SU-DHL-6 (cell line): Measurements from ENCODE around the gene ZNF672.
"Not testable (repeated sequence)": the region's sequence is repeated elsewhere in the genome, so short reads cannot be mapped to it uniquely, and the experiment has no call there.

Source experiments
- H2AFZ ChIP-seq: fragments of 200-600 bp; sonication (generic); 2 replicates; pipeline ENCODE4 v1.6.1; 2014; ENCODE audit warnings: low read depth, mild to moderate bottlenecking, moderate library complexity, mixed read lengths, antibody characterized with exemption, low read length; ENCODE audit not compliant: severe bottlenecking
- H3F3A ChIP-seq: fragments of 200-600 bp; shearing (Covaris generic); 2 replicates; pipeline ENCODE4 v1.6.0; 2016; ENCODE audit warnings: antibody characterized with exemption, mild to moderate bottlenecking; ENCODE audit not compliant: insufficient read depth
- H3K27ac ChIP-seq: fragments of 200-600 bp; sonication (generic); 2 replicates; pipeline ENCODE4 v1.5.1; 2016; ENCODE audit warnings: low read depth, mild to moderate bottlenecking, low read length, moderate library complexity, mixed read lengths
- H3K27me3 ChIP-seq: fragments of 200-600 bp; sonication (generic), shearing (Covaris generic); 2 replicates; pipeline ENCODE4 v1.6.0; 2014; ENCODE audit warnings: mild to moderate bottlenecking, low read length
- H3K36me3 ChIP-seq: fragments of 200-600 bp; sonication (generic); 2 replicates; pipeline ENCODE4 v1.6.1; 2014; ENCODE audit warnings: mild to moderate bottlenecking, low read length, mixed read lengths
- H3K4me2 ChIP-seq: fragments of 300-600, 200-600 bp; shearing (Covaris generic), sonication (generic); 2 replicates; pipeline ENCODE4 v1.6.0; 2014; ENCODE audit warnings: low read length, low read depth, mild to moderate bottlenecking; ENCODE audit not compliant: poor library complexity, severe bottlenecking
- H3K4me3 ChIP-seq: fragments of 200-600 bp; sonication (generic); 2 replicates; pipeline ENCODE4 v1.5.1; 2014; ENCODE audit warnings: antibody characterized with exemption, low read length, mild to moderate bottlenecking, mixed read lengths; ENCODE audit not compliant: insufficient read depth, poor library complexity, severe bottlenecking
- H3K79me2 ChIP-seq: fragments of 200-600 bp; sonication (generic); 2 replicates; pipeline ENCODE4 v1.6.1; 2014; ENCODE audit warnings: mild to moderate bottlenecking, low read length, moderate library complexity; ENCODE audit not compliant: insufficient read depth
- H3K9ac ChIP-seq: fragments of 200-600 bp; sonication (generic); 2 replicates; pipeline ENCODE4 v1.7.0; 2014; ENCODE audit warnings: mild to moderate bottlenecking, low read length
- H3K9me2 ChIP-seq: fragments of 200-600 bp; sonication (generic); replicated peaks from 2 replicates; pipeline ENCODE4 v1.6.1; 2014; ENCODE audit warnings: low read length; ENCODE audit not compliant: insufficient read depth
- H3K9me3 ChIP-seq: fragments of 200-600 bp; sonication (generic); 2 replicates; pipeline ENCODE4 v1.6.1; 2014; ENCODE audit warnings: low read length, mixed read lengths; ENCODE audit not compliant: insufficient read depth
- H4K20me1 ChIP-seq: fragments of 200-600 bp; sonication (generic); 2 replicates; pipeline ENCODE4 v1.6.1; 2014; ENCODE audit warnings: low read depth, mild to moderate bottlenecking, antibody characterized with exemption, low read length, moderate library complexity, mixed read lengths
- CTCF ChIP-seq: fragments of 200-600 bp; sonication (generic); IDR thresholded peaks from one replicate; pipeline ENCODE4 v1.5.1; 2017; ENCODE audit warnings: antibody characterized with exemption, mild to moderate bottlenecking, low read length, moderate library complexity; ENCODE audit not compliant: insufficient read depth, poor library complexity, severe bottlenecking
- EZH2phosphoT487 ChIP-seq: fragments of 200-600 bp; sonication (generic), shearing (Covaris generic); conservative IDR thresholded peaks from 2 replicates; pipeline ENCODE4 v1.6.1; 2018; ENCODE audit warnings: mild to moderate bottlenecking, antibody characterized with exemption, low read length, moderate library complexity, mixed read lengths

The ZNF672 gene

GRCh38 chr1:248828845-248829244, 9.2 kb upstream of the ZNF672 start:
- no peaks in the 10 kb centered on the region for H3K9me3 ChIP-seq
- H3K27ac ChIP-seq, result no peak overlapping the region
- no peak overlapping the region for H3K4me2 ChIP-seq
- 0 out of 2 replicates have a peak, but pooled peaks cover 3% of the 10 kb centered on the region for H3F3A ChIP-seq
- H2AFZ ChIP-seq, result no peak overlapping the region
- H3K27me3 ChIP-seq, result no peaks in the 10 kb centered on the region
- no peaks in the 10 kb centered on the region for H4K20me1 ChIP-seq
- peaks cover 13% of the 10 kb centered on the region; the same call in 1 of the 2 replicates for H3K79me2 ChIP-seq
- no peaks in the 10 kb centered on the region for H3K36me3 ChIP-seq
- H3K9ac ChIP-seq, result no peak overlapping the region
- TF ChIP-seq EZH2phosphoT487, result no peak
- no peak for TF ChIP-seq CTCF
- H3K9me2 ChIP-seq, result no peaks in the 10 kb centered on the region
- H3K4me3 ChIP-seq, result no peak overlapping the region

GRCh38 chr1:248830718-248831017, 7.4 kb upstream of the ZNF672 start:
- not testable (repeated sequence) for H4K20me1 ChIP-seq, H2AFZ ChIP-seq, H3K4me2 ChIP-seq, H3K9me3 ChIP-seq, H3K27ac ChIP-seq, H3K9me2 ChIP-seq, H3K27me3 ChIP-seq, H3K4me3 ChIP-seq, H3F3A ChIP-seq, H3K79me2 ChIP-seq, H3K36me3 ChIP-seq, H3K9ac ChIP-seq

- Histone ChIP-seq H3K9me2 (no peaks in the 10 kb centered on the region), H3K79me2 (no peaks in the 10 kb centered on the region), H3K27ac (no peak overlapping the region), H3K9me3 (no peaks in the 10 kb centered on the region), H3K36me3 (no peaks in the 10 kb centered on the region), H2AFZ (no peak overlapping the region), H3F3A (no peaks in the 10 kb centered on the region), H3K4me3 (no peak overlapping the region), H3K9ac (no peak overlapping the region), H4K20me1 (no peaks in the 10 kb centered on the region), H3K27me3 (no peaks in the 10 kb centered on the region), H3K4me2 (no peak overlapping the region)
- no peak for TF ChIP-seq CTCF
- TF ChIP-seq EZH2phosphoT487, result no peak
Observed at GRCh38 chr1:248831842-248832241, 6.2 kb upstream of the ZNF672 start.

- Histone ChIP-seq H3K27ac (no peak overlapping the region), H3K9me2 (no peaks in the 10 kb centered on the region), H3K4me2 (no peak overlapping the region), H3K4me3 (no peak overlapping the region), H3K79me2 (peaks cover 2% of the 10 kb centered on the region; the same call in 1 of the 2 replicates), H3K36me3 (no peaks in the 10 kb centered on the region), H3K27me3 (no peaks in the 10 kb centered on the region), H4K20me1 (no peaks in the 10 kb centered on the region), H3K9me3 (no peaks in the 10 kb centered on the region), H2AFZ (no peak overlapping the region), H3F3A (no peaks in the 10 kb centered on the region), H3K9ac (no peak overlapping the region)
- TF ChIP-seq CTCF, result no peak
- TF ChIP-seq EZH2phosphoT487, result no peak
Observed at GRCh38 chr1:248834343-248834940, 3.6 kb upstream of the ZNF672 start.
